PFSK-1 (cell line): ENCODE data around the gene MT1E.

Experiments used
- FOXP2 ChIP-seq: optimal IDR thresholded peaks from 2 replicates; pipeline ENCODE3; 2011; ENCODE audit warnings: borderline replicate concordance, control low read depth, inconsistent platforms; ENCODE audit not compliant: insufficient read depth; ENCODE audit errors: extremely low read length, extremely low read depth
- POLR2AphosphoS5 ChIP-seq: IDR thresholded peaks from 2 replicates; pipeline ENCODE4 v1.6.1; 2012; ENCODE audit warnings: low read depth, mild to moderate bottlenecking, control low read depth, low read length, moderate library complexity
- TAF1 ChIP-seq: IDR thresholded peaks from 2 replicates; pipeline ENCODE4 v1.6.1; 2012; ENCODE audit warnings: low read length, control low read depth, borderline replicate concordance; ENCODE audit not compliant: insufficient read depth
- TF ChIP-seq, protein P1 (sequence below), 2 experiments: IDR thresholded peaks; 2 replicates each; pipeline versions ENCODE4 v1.6.1 to v1.8.0; 2011 to 2012; ENCODE audit warnings: low read depth in 2 of 2, low read length in 2 of 2, control low read depth in 1 of 2, inconsistent platforms in 1 of 2, mild to moderate bottlenecking in 1 of 2, moderate library complexity in 1 of 2; ENCODE audit not compliant: insufficient read depth in 1 of 2

DNA sequence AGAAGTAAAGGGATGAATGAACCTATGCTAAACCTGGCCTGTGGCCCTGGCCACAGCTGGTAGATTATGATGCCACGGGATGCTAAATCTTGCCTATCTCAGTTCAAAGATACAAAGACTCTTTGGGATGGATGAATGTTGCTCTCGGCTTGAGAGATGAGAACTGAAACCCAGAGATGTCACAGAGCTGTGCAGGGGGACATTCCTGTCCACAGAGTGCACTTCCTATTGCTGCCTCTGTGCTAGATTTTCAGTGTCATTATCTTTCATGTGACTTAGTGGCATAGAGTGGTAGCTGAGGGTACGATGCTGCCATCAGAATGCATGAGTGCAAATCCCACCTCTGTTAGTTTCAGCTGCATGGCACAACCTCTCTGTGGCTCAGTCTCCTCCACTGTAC, 4.6 kb downstream of the MT1E start:
- TF ChIP-seq TAF1 (no peak), POLR2AphosphoS5 (no peak), FOXP2 (no peak)
- TF ChIP-seq, protein P1, sequence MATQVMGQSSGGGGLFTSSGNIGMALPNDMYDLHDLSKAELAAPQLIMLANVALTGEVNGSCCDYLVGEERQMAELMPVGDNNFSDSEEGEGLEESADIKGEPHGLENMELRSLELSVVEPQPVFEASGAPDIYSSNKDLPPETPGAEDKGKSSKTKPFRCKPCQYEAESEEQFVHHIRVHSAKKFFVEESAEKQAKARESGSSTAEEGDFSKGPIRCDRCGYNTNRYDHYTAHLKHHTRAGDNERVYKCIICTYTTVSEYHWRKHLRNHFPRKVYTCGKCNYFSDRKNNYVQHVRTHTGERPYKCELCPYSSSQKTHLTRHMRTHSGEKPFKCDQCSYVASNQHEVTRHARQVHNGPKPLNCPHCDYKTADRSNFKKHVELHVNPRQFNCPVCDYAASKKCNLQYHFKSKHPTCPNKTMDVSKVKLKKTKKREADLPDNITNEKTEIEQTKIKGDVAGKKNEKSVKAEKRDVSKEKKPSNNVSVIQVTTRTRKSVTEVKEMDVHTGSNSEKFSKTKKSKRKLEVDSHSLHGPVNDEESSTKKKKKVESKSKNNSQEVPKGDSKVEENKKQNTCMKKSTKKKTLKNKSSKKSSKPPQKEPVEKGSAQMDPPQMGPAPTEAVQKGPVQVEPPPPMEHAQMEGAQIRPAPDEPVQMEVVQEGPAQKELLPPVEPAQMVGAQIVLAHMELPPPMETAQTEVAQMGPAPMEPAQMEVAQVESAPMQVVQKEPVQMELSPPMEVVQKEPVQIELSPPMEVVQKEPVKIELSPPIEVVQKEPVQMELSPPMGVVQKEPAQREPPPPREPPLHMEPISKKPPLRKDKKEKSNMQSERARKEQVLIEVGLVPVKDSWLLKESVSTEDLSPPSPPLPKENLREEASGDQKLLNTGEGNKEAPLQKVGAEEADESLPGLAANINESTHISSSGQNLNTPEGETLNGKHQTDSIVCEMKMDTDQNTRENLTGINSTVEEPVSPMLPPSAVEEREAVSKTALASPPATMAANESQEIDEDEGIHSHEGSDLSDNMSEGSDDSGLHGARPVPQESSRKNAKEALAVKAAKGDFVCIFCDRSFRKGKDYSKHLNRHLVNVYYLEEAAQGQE (IDR thresholded peaks at IDR 0.05; ENCODE audit: insufficient read depth in 1 of 2, low read depth in 2 of 2, low read length in 2 of 2) = no peak
